CD4-positive, alpha-beta T cell (primary cell): ENCODE results near the gene CACNA1D. TPM values are rescaled to one million over a fixed set of nuclear protein-coding genes. Genes with fewer than 3 reads are reported as not detected.

Experiments
- ATAC-seq: fragments of 200-7000 bp; cut with Tn5 transposase; one replicate; pipeline ENCODE4 v1.10.0; 2022; ENCODE audit warnings: mild to moderate bottlenecking; ENCODE audit not compliant: poor library complexity
- CTCF ChIA-PET: fragments of 350-600 bp; sonication (Branson Sonifier 250); formaldehyde crosslinking; loops from one replicate; lab custom pipeline; 2021; ENCODE audit warnings: antibody characterized with exemption, inconsistent platforms; lab: Charles Lee
- POLR2A ChIA-PET: fragments of 350-600 bp; sonication (Branson Sonifier 250); formaldehyde crosslinking; loops from one replicate; lab custom pipeline; 2021; ENCODE audit warnings: antibody characterized with exemption, inconsistent platforms; lab: Charles Lee
- DNase-seq, 14 experiments: peaks; one replicate each; pipeline ENCODE4 v3.0.0-alpha.2; 2013 to 2020; ENCODE audit warnings: mixed read lengths in 2 of 14
- H3K27ac ChIP-seq, 2 donors: one replicate each; pipeline versions ENCODE4 v1.5.1 to v1.7.0; 2013; ENCODE audit warnings: low read length in 2 of 2, low read depth in 1 of 2, mild to moderate bottlenecking in 1 of 2
- H3K27me3 ChIP-seq, 2 experiments: 1 replicate in 1 of 2; 2 replicates in 1 of 2; pipeline versions ENCODE4 v1.6.1 to v1.7.0; 2013; ENCODE audit warnings: low read length in 2 of 2, control low read depth in 1 of 2, mild to moderate bottlenecking in 1 of 2, moderate library complexity in 1 of 2; ENCODE audit not compliant: insufficient read depth in 2 of 2, control insufficient read depth in 1 of 2
- H3K36me3 ChIP-seq: one replicate; pipeline ENCODE4 v1.6.1; 2013; ENCODE audit warnings: low read length, control low read depth; ENCODE audit not compliant: insufficient read depth
- H3K4me1 ChIP-seq: one replicate; pipeline ENCODE4 v1.6.1; 2013; ENCODE audit warnings: low read length, control low read depth; ENCODE audit not compliant: insufficient read depth
- H3K4me3 ChIP-seq: one replicate; pipeline ENCODE4 v1.5.1; 2013; ENCODE audit warnings: mild to moderate bottlenecking, low read length, moderate library complexity
- H3K9me3 ChIP-seq, 2 experiments: 1 replicate in 1 of 2; 2 replicates in 1 of 2; pipeline versions ENCODE4 v1.6.1 to v1.7.0; 2013; ENCODE audit warnings: low read length in 2 of 2, mild to moderate bottlenecking in 2 of 2, control low read depth in 1 of 2, moderate library complexity in 1 of 2; ENCODE audit not compliant: control insufficient read depth in 1 of 2, insufficient read depth in 1 of 2
- H3K27ac Mint-ChIP-seq: one replicate; pipeline ENCODE4 v1.8.0; 2020; ENCODE audit warnings: mixed read lengths
- H3K27me3 Mint-ChIP-seq: one replicate; pipeline ENCODE4 v1.8.0; 2021; ENCODE audit warnings: mixed read lengths
- H3K36me3 Mint-ChIP-seq: one replicate; pipeline ENCODE4 v1.8.0; 2021; ENCODE audit warnings: low read depth, mixed read lengths
- H3K4me1 Mint-ChIP-seq: one replicate; pipeline ENCODE4 v1.8.0; 2021; ENCODE audit warnings: low read depth, mixed read lengths
- H3K4me3 Mint-ChIP-seq: one replicate; pipeline ENCODE4 v1.8.0; 2020; ENCODE audit warnings: mild to moderate bottlenecking, mixed read lengths
- H3K9me3 Mint-ChIP-seq: one replicate; pipeline ENCODE4 v1.8.0; 2020; ENCODE audit warnings: mixed read lengths
- intact Hi-C, 2 experiments: fragments of 100-400 bp; cut with DNase I in 1 of 2; cut with micrococcal nuclease in 1 of 2; formaldehyde crosslinking; loops; one replicate each; pipeline versions ENCODE4 v1.15.1 to v1.9.0; 2023 to 2025; cut with DNase I, micrococcal nuclease
- total RNA-seq, 174 experiments: library from RNA in 2 of 174; stranded (reverse) in 2 of 174; gene quantifications; one replicate each; pipeline ENCODE4 v1.2.3 and lab custom pipeline; 2021 to 2026
- TF ChIP-seq, protein P1 (sequence below): fragments of 200-600 bp; IDR thresholded peaks from one replicate; pipeline ENCODE4 v1.8.0; 2022; ENCODE audit warnings: antibody characterized with exemption, mild to moderate bottlenecking

CACNA1D gene
- total RNA-seq, 2 experiments from 2014 or later, result not detected

DNA sequence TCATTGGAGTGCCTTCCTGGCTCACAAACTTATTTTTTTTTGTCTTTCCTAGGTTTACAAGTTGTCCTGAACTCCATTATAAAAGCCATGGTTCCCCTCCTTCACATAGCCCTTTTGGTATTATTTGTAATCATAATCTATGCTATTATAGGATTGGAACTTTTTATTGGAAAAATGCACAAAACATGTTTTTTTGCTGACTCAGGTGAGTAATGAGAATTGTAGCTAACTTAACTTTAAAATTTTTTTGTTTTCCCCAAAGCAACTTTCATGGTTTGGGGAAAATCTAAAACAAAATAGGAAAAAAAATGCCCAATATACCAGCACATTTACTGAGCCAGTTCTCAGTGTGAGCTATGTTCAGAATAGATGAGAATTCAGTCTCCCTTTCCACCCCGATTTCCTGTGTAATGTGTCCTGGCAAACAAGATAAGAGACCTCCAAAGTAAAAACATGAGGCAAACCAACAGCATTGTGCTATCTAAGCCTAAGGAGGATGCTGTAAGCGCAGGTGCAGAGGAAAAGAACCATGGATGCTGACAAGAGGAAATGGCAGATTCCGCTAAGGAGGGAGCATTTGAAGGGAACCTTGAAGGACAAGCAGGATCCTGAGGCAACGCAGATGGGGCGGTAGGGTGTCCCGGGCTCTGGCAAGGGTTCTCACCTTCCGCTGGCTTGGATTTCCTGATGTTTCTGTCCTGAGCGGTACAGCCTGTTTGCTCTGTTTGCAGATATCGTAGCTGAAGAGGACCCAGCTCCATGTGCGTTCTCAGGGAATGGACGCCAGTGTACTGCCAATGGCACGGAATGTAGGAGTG lies 171.4 kb downstream of the CACNA1D start:
- no peak overlapping the region for H3K27ac ChIP-seq
- H3K4me1 Mint-ChIP-seq, result no peaks in the 10 kb centered on the region
- CTCF ChIA-PET, result no interaction called here
- POLR2A ChIA-PET, result no interaction called here
- H3K27me3 Mint-ChIP-seq, result peaks cover 69% of the 10 kb centered on the region
- ATAC-seq (no peak), DNase-seq (no peak)
- H3K27me3 ChIP-seq, result peaks cover 0 to 4% of the 10 kb centered on the region in 2 experiments
- no peak overlapping the region for H3K4me3 ChIP-seq
- peaks cover 3% of the 10 kb centered on the region for H3K9me3 Mint-ChIP-seq
- no peak overlapping the region for H3K4me3 Mint-ChIP-seq
- no peaks in the 10 kb centered on the region for H3K36me3 ChIP-seq
- peaks cover 7 to 22% of the 10 kb centered on the region in 2 experiments for H3K9me3 ChIP-seq
- TF ChIP-seq, protein P1, sequence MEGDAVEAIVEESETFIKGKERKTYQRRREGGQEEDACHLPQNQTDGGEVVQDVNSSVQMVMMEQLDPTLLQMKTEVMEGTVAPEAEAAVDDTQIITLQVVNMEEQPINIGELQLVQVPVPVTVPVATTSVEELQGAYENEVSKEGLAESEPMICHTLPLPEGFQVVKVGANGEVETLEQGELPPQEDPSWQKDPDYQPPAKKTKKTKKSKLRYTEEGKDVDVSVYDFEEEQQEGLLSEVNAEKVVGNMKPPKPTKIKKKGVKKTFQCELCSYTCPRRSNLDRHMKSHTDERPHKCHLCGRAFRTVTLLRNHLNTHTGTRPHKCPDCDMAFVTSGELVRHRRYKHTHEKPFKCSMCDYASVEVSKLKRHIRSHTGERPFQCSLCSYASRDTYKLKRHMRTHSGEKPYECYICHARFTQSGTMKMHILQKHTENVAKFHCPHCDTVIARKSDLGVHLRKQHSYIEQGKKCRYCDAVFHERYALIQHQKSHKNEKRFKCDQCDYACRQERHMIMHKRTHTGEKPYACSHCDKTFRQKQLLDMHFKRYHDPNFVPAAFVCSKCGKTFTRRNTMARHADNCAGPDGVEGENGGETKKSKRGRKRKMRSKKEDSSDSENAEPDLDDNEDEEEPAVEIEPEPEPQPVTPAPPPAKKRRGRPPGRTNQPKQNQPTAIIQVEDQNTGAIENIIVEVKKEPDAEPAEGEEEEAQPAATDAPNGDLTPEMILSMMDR, result no peak
- no peak overlapping the region for H3K27ac Mint-ChIP-seq
- intact Hi-C loops, result no loop called here
- H3K36me3 Mint-ChIP-seq, result no peaks in the 10 kb centered on the region
- no peaks in the 10 kb centered on the region for H3K4me1 ChIP-seq

DNA sequence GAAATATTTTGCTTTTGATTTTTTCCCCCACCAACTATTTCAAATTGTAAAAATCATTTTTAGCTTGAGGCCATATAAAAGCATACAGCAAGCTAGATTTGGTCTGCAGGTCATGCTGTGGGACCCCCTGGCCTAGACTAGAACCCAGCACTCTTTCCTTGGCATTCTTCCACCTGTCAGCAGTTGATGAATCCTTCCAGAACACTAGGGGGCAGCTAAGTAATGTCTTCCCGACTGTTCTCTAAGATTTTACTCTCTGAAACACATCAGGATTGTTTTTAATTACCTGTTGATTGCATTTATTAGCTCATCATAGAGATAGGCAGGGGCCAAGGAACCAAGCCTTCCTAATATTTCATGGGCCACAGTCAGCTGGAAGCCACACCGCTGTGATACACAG lies 174.5 kb downstream of the CACNA1D start:
- Histone ChIP-seq H3K4me3 (no peak overlapping the region), H3K9me3 (peaks cover 0 to 4% of the 10 kb centered on the region in 2 experiments), H3K27me3 (no peaks in the 10 kb centered on the region), H3K4me1 (no peaks in the 10 kb centered on the region), H3K27ac (no peak overlapping the region), H3K36me3 (no peaks in the 10 kb centered on the region)
- DNase-seq (no peak), ATAC-seq (no peak)
- Mint-ChIP-seq H3K9me3 (no peaks in the 10 kb centered on the region), H3K4me1 (no peaks in the 10 kb centered on the region), H3K27me3 (peaks cover 60% of the 10 kb centered on the region), H3K27ac (no peak overlapping the region), H3K4me3 (no peak overlapping the region), H3K36me3 (no peaks in the 10 kb centered on the region)
- TF ChIP-seq, protein P1, result no peak
- ChIA-PET CTCF (no interaction called here), POLR2A (no interaction called here)
- intact Hi-C loops, result no loop called here

DNA sequence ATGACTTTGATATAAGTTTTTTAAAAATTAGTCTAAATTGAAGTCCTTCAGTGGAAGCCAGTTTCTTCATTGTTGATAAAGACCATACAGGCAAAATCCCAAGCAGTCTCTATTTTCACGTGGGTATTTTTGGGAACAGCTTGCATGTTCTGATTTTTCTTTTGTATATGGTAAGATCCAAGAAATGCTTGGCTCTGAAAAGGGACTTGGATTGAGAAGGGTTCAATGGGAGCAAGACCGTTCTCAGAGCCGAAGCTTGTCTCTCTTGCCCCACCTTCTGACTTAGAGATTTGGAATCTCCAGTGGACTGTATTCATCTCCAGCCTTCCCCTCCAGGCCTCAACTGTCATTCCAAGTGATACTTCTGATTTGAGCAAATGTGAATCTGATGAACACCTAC lies 176.3 kb downstream of the CACNA1D start:
- Histone ChIP-seq H3K4me1 (no peaks in the 10 kb centered on the region), H3K9me3 (peaks cover 0 to 4% of the 10 kb centered on the region in 2 experiments), H3K27me3 (peaks cover 0 to 2% of the 10 kb centered on the region in 2 experiments), H3K36me3 (no peaks in the 10 kb centered on the region), H3K27ac (no peak overlapping the region), H3K4me3 (no peak overlapping the region)
- TF ChIP-seq, protein P1, result no peak
- ATAC-seq (no peak), DNase-seq (no peak)
- H3K27me3 Mint-ChIP-seq, result peaks cover 63% of the 10 kb centered on the region
- H3K36me3 Mint-ChIP-seq, result no peaks in the 10 kb centered on the region
- no peak overlapping the region for H3K4me3 Mint-ChIP-seq
- CTCF ChIA-PET, result no interaction called here
- no peaks in the 10 kb centered on the region for H3K4me1 Mint-ChIP-seq
- no peaks in the 10 kb centered on the region for H3K9me3 Mint-ChIP-seq
- POLR2A ChIA-PET, result no interaction called here
- H3K27ac Mint-ChIP-seq, result no peak overlapping the region
- intact Hi-C loops, result loop anchor here in 1 of 2 experiments (10.0 kb wide), 1 partner anchor 254 kb away; no protein-coding TSS in a partner anchor
